ENCODE results near the gene MRTFA.

DNA sequence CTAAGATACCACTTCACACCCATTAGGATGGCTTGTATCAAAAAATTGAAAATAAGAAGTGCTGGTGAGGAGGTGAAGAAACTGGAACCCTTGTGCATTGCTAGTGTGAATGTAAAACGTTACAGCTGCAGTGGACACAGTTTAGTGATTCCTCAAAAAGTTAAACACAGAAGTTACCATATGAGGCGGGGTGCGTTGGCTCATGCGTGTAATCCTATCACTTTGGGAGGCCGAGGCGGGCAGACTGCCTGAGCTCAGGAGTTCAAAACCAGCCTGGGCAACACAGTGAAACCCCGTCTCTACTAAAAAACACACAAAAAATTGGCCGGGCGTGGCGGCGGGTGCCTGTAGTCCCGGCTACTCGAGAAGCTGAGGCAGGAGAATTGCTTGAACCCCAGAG, 222.6 kb downstream of the MRTFA start:
- TF ChIP-seq, protein P1, sequence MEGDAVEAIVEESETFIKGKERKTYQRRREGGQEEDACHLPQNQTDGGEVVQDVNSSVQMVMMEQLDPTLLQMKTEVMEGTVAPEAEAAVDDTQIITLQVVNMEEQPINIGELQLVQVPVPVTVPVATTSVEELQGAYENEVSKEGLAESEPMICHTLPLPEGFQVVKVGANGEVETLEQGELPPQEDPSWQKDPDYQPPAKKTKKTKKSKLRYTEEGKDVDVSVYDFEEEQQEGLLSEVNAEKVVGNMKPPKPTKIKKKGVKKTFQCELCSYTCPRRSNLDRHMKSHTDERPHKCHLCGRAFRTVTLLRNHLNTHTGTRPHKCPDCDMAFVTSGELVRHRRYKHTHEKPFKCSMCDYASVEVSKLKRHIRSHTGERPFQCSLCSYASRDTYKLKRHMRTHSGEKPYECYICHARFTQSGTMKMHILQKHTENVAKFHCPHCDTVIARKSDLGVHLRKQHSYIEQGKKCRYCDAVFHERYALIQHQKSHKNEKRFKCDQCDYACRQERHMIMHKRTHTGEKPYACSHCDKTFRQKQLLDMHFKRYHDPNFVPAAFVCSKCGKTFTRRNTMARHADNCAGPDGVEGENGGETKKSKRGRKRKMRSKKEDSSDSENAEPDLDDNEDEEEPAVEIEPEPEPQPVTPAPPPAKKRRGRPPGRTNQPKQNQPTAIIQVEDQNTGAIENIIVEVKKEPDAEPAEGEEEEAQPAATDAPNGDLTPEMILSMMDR (IDR thresholded peaks at IDR 0.05 in 2 of 3, conservative IDR thresholded peaks at IDR 0.05 in 1 of 3; ENCODE audit: insufficient read depth in 2 of 3, low read depth in 1 of 3, low read length in 3 of 3), result no peak
- TF ChIP-seq HCFC1 (IDR thresholded peaks at IDR 0.05; ENCODE audit: low read depth, low read length) (no peak), CREB1 (IDR thresholded peaks at IDR 0.05) (no peak), CREB1 (CRISPR knock-in tag; IDR thresholded peaks at IDR 0.05) (no peak), NR3C1 (CRISPR knock-in tag; IDR thresholded peaks at IDR 0.05) (no peak), SAFB (IDR thresholded peaks at IDR 0.05; ENCODE audit: borderline replicate concordance, low read depth, low read length) (no peak), KLF1 (tag; IDR thresholded peaks at IDR 0.05) (no peak), KLF6 (CRISPR knock-in tag; IDR thresholded peaks at IDR 0.05; ENCODE audit: borderline replicate concordance) (no peak), FOXA3 (CRISPR knock-in tag; conservative IDR thresholded peaks at IDR 0.05 in 1 of 2, IDR thresholded peaks at IDR 0.05 in 1 of 2) (no peak), KDM1A (IDR thresholded peaks at IDR 0.05) (no peak)
- TF ChIP-seq, protein P2, sequence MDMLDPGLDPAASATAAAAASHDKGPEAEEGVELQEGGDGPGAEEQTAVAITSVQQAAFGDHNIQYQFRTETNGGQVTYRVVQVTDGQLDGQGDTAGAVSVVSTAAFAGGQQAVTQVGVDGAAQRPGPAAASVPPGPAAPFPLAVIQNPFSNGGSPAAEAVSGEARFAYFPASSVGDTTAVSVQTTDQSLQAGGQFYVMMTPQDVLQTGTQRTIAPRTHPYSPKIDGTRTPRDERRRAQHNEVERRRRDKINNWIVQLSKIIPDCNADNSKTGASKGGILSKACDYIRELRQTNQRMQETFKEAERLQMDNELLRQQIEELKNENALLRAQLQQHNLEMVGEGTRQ (CRISPR knock-in tag; IDR thresholded peaks at IDR 0.05), result no peak
- TF ChIP-seq, protein P3, sequence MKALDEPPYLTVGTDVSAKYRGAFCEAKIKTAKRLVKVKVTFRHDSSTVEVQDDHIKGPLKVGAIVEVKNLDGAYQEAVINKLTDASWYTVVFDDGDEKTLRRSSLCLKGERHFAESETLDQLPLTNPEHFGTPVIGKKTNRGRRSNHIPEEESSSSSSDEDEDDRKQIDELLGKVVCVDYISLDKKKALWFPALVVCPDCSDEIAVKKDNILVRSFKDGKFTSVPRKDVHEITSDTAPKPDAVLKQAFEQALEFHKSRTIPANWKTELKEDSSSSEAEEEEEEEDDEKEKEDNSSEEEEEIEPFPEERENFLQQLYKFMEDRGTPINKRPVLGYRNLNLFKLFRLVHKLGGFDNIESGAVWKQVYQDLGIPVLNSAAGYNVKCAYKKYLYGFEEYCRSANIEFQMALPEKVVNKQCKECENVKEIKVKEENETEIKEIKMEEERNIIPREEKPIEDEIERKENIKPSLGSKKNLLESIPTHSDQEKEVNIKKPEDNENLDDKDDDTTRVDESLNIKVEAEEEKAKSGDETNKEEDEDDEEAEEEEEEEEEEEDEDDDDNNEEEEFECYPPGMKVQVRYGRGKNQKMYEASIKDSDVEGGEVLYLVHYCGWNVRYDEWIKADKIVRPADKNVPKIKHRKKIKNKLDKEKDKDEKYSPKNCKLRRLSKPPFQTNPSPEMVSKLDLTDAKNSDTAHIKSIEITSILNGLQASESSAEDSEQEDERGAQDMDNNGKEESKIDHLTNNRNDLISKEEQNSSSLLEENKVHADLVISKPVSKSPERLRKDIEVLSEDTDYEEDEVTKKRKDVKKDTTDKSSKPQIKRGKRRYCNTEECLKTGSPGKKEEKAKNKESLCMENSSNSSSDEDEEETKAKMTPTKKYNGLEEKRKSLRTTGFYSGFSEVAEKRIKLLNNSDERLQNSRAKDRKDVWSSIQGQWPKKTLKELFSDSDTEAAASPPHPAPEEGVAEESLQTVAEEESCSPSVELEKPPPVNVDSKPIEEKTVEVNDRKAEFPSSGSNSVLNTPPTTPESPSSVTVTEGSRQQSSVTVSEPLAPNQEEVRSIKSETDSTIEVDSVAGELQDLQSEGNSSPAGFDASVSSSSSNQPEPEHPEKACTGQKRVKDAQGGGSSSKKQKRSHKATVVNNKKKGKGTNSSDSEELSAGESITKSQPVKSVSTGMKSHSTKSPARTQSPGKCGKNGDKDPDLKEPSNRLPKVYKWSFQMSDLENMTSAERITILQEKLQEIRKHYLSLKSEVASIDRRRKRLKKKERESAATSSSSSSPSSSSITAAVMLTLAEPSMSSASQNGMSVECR (CRISPR knock-in tag; IDR thresholded peaks at IDR 0.05), result no peak
